Liver (tissue), 3 donors: ENCODE data around the gene RSBN1L.

ENCODE experiments used
- CTCF ChIP-seq: fragments of 150-350 bp; IDR thresholded peaks from 2 replicates; pipeline ENCODE4 v1.5.1; 2017; ENCODE audit warnings: improper control_type of control experiment, low read depth, low read length; ENCODE audit not compliant: missing input control
- GABPA ChIP-seq, 2 donors: IDR thresholded peaks in 1 of 2; conservative IDR thresholded peaks in 1 of 2; 2 replicates each; pipeline ENCODE4 v1.6.1; 2016; ENCODE audit warnings: antibody characterized with exemption in 2 of 2, mild to moderate bottlenecking in 1 of 2, moderate library complexity in 1 of 2
- JUND ChIP-seq, 2 donors: IDR thresholded peaks; 2 replicates each; pipeline ENCODE4 v1.6.1; 2016; ENCODE audit warnings: antibody characterized with exemption in 2 of 2
- MAX ChIP-seq: IDR thresholded peaks from 2 replicates; pipeline ENCODE4 v1.6.1; 2016; ENCODE audit warnings: antibody characterized with exemption
- REST ChIP-seq: IDR thresholded peaks from 2 replicates; pipeline ENCODE4 v1.6.1; 2016; ENCODE audit warnings: antibody characterized with exemption, mild to moderate bottlenecking
- YY1 ChIP-seq: IDR thresholded peaks from 2 replicates; pipeline ENCODE4 v1.6.1; 2016; ENCODE audit warnings: antibody characterized with exemption, mild to moderate bottlenecking
- donor health status: healthy.
- donor health status: healthy.

DNA sequence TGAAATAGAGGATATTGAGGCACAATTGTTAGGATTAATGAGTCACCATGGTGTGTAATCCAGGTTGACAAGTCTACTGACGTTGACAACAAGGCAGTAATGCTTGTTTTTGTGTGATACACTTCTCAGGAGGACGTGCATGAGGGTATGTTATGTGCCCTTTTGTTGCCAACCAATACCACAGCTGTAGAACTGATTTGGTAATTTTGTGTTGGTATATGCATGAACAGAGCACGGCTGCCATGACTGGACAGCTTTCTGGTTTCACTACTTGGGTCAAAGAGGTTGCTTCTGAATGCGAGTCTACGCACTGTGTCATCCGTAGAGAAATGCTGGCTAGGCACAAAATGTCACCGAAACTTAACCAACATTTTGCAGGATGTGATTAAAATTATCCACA lies 135.2 kb downstream of the RSBN1L start:
- TF ChIP-seq GABPA (IDR thresholded peaks at IDR 0.05 in 1 of 2, conservative IDR thresholded peaks at IDR 0.05 in 1 of 2) = no peak
- TF ChIP-seq CTCF = no peak
- TF ChIP-seq YY1 = no peak
- no peak for TF ChIP-seq JUND (IDR thresholded peaks at IDR 0.05)
- no peak for TF ChIP-seq MAX
- no peak for TF ChIP-seq REST
